GM18909 (cell line): Measurements from ENCODE around the gene ZSWIM5.
"Not testable (repeated sequence)": the region's sequence is repeated elsewhere in the genome, so short reads cannot be mapped to it uniquely, and the experiment has no call there.

Source experiments
- ATAC-seq: cut with Tn5 transposase; IDR thresholded peaks from one replicate; pipeline ENCODE4 v1.9.1; 2021; ENCODE audit warnings: mild to moderate bottlenecking; ENCODE audit not compliant: unreplicated experiment, poor library complexity

ZSWIM5 gene

GRCh38 chr1:45205011-45205909 is 1.1 kb downstream of the ZSWIM5 start:
- ATAC-seq, result peak; percentile 9

GRCh38 chr1:45200906-45201500 is 5.4 kb downstream of the ZSWIM5 start:
- ATAC-seq, result no peak

- no peak for ATAC-seq
Measured at GRCh38 chr1:45200435-45200834, 6.0 kb downstream of the ZSWIM5 start.

- no peak for ATAC-seq
Measured at GRCh38 chr1:45198185-45198584, 8.2 kb downstream of the ZSWIM5 start.

- no peak for ATAC-seq
Measured at GRCh38 chr1:45196863-45197262, 9.5 kb downstream of the ZSWIM5 start.

GRCh38 chr1:45191418-45191783 is 15.0 kb downstream of the ZSWIM5 start:
- ATAC-seq, result no peak

GRCh38 chr1:45187725-45188124 is 18.7 kb downstream of the ZSWIM5 start:
- no peak for ATAC-seq

- ATAC-seq, result not testable (repeated sequence)
Measured at GRCh38 chr1:45179918-45180519, 26.4 kb downstream of the ZSWIM5 start.

- ATAC-seq, result no peak
Measured at GRCh38 chr1:45177452-45177851, 29.0 kb downstream of the ZSWIM5 start.

- no peak for ATAC-seq
Measured at GRCh38 chr1:45172764-45173163, 33.6 kb downstream of the ZSWIM5 start.

GRCh38 chr1:45172005-45172404 is 34.4 kb downstream of the ZSWIM5 start:
- ATAC-seq, result no peak

- ATAC-seq, result no peak
Measured at GRCh38 chr1:45171575-45171974, 34.8 kb downstream of the ZSWIM5 start.

GRCh38 chr1:45170151-45170742 is 36.2 kb downstream of the ZSWIM5 start:
- ATAC-seq, result no peak

GRCh38 chr1:45167947-45168346 is 38.5 kb downstream of the ZSWIM5 start:
- ATAC-seq, result not testable (repeated sequence)

- not testable (repeated sequence) for ATAC-seq
Measured at GRCh38 chr1:45164307-45164706, 42.1 kb downstream of the ZSWIM5 start.

GRCh38 chr1:45163111-45163510 is 43.3 kb downstream of the ZSWIM5 start:
- not testable (repeated sequence) for ATAC-seq

GRCh38 chr1:45162041-45163035 is 44.1 kb downstream of the ZSWIM5 start:
- ATAC-seq, result not testable (repeated sequence)

- ATAC-seq, result no peak
Measured at GRCh38 chr1:45155957-45156356, 50.4 kb downstream of the ZSWIM5 start.

- no peak for ATAC-seq
Measured at GRCh38 chr1:45155423-45155822, 51.0 kb downstream of the ZSWIM5 start.

GRCh38 chr1:45152126-45152525 is 54.3 kb downstream of the ZSWIM5 start:
- no peak for ATAC-seq
